Activated B cell treated with CpG ODN at 0.5 μM for 24 hours (primary cell): ENCODE measurements around the gene DNASE1L2. TPM values are rescaled to one million over a fixed set of nuclear protein-coding genes. Genes with fewer than 3 reads are reported as not detected.

ENCODE experiments used
- ATAC-seq: fragments of 200-7000 bp; cut with Tn5 transposase; one replicate; pipeline ENCODE4 v1.10.0; 2021; ENCODE audit warnings: low read depth, mild to moderate bottlenecking, moderate library complexity
- CTCF ChIA-PET: fragments of 350-600 bp; sonication (Branson Sonifier 250); formaldehyde crosslinking; loops from one replicate; lab custom pipeline; 2021; ENCODE audit warnings: antibody characterized with exemption; lab: Charles Lee
- POLR2A ChIA-PET: fragments of 350-600 bp; sonication (Branson Sonifier 250); formaldehyde crosslinking; loops from one replicate; lab custom pipeline; 2021; ENCODE audit warnings: antibody characterized with exemption; lab: Charles Lee
- DNase-seq: peaks from one replicate; pipeline ENCODE4 v3.0.0; 2022
- H3K27ac Mint-ChIP-seq: one replicate; pipeline ENCODE4 v1.8.0; 2020; ENCODE audit warnings: mixed read lengths
- H3K27me3 Mint-ChIP-seq: one replicate; pipeline ENCODE4 v1.8.0; 2021; ENCODE audit warnings: mixed read lengths
- H3K36me3 Mint-ChIP-seq: one replicate; pipeline ENCODE4 v1.8.0; 2021; ENCODE audit warnings: low read depth, mixed read lengths
- H3K4me1 Mint-ChIP-seq: one replicate; pipeline ENCODE4 v1.8.0; 2021; ENCODE audit warnings: mixed read lengths
- H3K4me3 Mint-ChIP-seq: one replicate; pipeline ENCODE4 v1.8.0; 2020; ENCODE audit warnings: mild to moderate bottlenecking, mixed read lengths
- H3K9me3 Mint-ChIP-seq: one replicate; pipeline ENCODE4 v1.8.0; 2020; ENCODE audit warnings: mixed read lengths
- CTCF ChIP-seq: fragments of 200-600 bp; IDR thresholded peaks from one replicate; pipeline ENCODE4 v1.8.0; 2022; ENCODE audit warnings: antibody characterized with exemption, mild to moderate bottlenecking
- intact Hi-C: fragments of 100-400 bp; cut with micrococcal nuclease; formaldehyde crosslinking; loops from one replicate; pipeline ENCODE4 v1.15.1; 2024
- total RNA-seq: library from RNA; stranded (reverse); gene quantifications from 2 replicates; pipeline ENCODE4 v1.2.3, GENCODE V29; 2022

The DNASE1L2 gene
- total RNA-seq, 1 donor from 2014 or later: 1.3 TPM

GRCh38 chr16:2250652-2251295 lies 14.5 kb downstream of the DNASE1L2 start:
- H3K36me3 Mint-ChIP-seq: peaks cover 33% of the 10 kb centered on the region
- peaks cover 35% of the 10 kb centered on the region for H3K4me1 Mint-ChIP-seq
- no peaks in the 10 kb centered on the region for H3K27me3 Mint-ChIP-seq
- ChIA-PET CTCF (interaction anchor here (1.0 to 2.7 kb wide), 11 partner anchors 19 to 357 kb away, joined by 3 to 34 read pairs (median 3); partner anchors contain the start of genes MLST8, PGP and TRAF7), POLR2A (interaction anchor here (0.5 to 4.0 kb wide), 18 partner anchors 9 to 1032 kb away, joined by 3 to 61 read pairs (median 6); partner anchors contain the start of genes CASKIN1, CCNF, E4F1 and MLST8)
- peak overlapping the region; percentile 87 for H3K27ac Mint-ChIP-seq
- DNase-seq (no peak), ATAC-seq (no peak)
- H3K4me3 Mint-ChIP-seq: peak overlapping the region; percentile 86
- no peak for TF ChIP-seq CTCF
- no peaks in the 10 kb centered on the region for H3K9me3 Mint-ChIP-seq
- intact Hi-C loops: loop anchor here (1.0 to 10.0 kb wide), 9 partner anchors 18 to 386 kb away; partner anchors contain the start of genes ABCA3, E4F1 and RNPS1

GRCh38 chr16:2251296-2252111 lies 15.3 kb downstream of the DNASE1L2 start, which contains the start of gene ECI1:
TSS of gene ECI1 (minus strand) at chr16:2251587. CDS start at chr16:2251566, 21 bp downstream.
- DNase-seq (peak; percentile 85), ATAC-seq (peak; percentile 90)
- intact Hi-C loops: loop anchor here (1.0 to 10.0 kb wide), 9 partner anchors 17 to 387 kb away; partner anchors contain the start of genes ABCA3, E4F1 and RNPS1
- peak within 1 kb of the TSS; percentile 86 for H3K4me3 Mint-ChIP-seq
- CTCF ChIA-PET: interaction anchor here (0.9 to 2.7 kb wide), 13 partner anchors 15 to 356 kb away, joined by 3 to 34 read pairs (median 4); partner anchors contain the start of genes CASKIN1, MLST8, PGP and TRAF7
- peaks cover 35% of the 10 kb centered on the region for H3K4me1 Mint-ChIP-seq
- no peaks in the 10 kb centered on the region for H3K27me3 Mint-ChIP-seq
- no peaks in the 10 kb centered on the region for H3K9me3 Mint-ChIP-seq
- H3K36me3 Mint-ChIP-seq: peaks cover 35% of the 10 kb centered on the region
- peak within 1 kb of the TSS; percentile 90 for H3K27ac Mint-ChIP-seq
- POLR2A ChIA-PET: interaction anchor here (0.5 to 4.0 kb wide), 26 partner anchors 10 to 909 kb away, joined by 3 to 61 read pairs (median 5); partner anchors contain the start of genes CASKIN1, E4F1, MLST8 and PGP
- TF ChIP-seq CTCF: no peak

GRCh38 chr16:2252806-2253148 lies 16.5 kb downstream of the DNASE1L2 start:
- Mint-ChIP-seq H3K4me3 (peak overlapping the region; percentile 55), H3K36me3 (peaks cover 46% of the 10 kb centered on the region), H3K4me1 (peaks cover 38% of the 10 kb centered on the region), H3K27ac (peak overlapping the region; percentile 90), H3K9me3 (no peaks in the 10 kb centered on the region), H3K27me3 (no peaks in the 10 kb centered on the region)
- DNase-seq (no peak), ATAC-seq (peak; percentile 19)
- no peak for TF ChIP-seq CTCF
- POLR2A ChIA-PET: interaction anchor here (0.5 to 4.0 kb wide), 8 partner anchors 14 to 848 kb away, joined by 5 to 61 read pairs (median 7); partner anchors contain the start of genes CASKIN1 and TRAF7
- CTCF ChIA-PET: interaction anchor here (2.7 kb wide), 1 partner anchor 58 kb away, joined by 34 read pairs; no protein-coding TSS in a partner anchor
- intact Hi-C loops: loop anchor here (5.0 to 10.0 kb wide), 2 partner anchors 235 to 388 kb away; no protein-coding TSS in a partner anchor

- ChIA-PET POLR2A (interaction anchor here (2.0 to 4.0 kb wide), 2 partner anchors 100 to 254 kb away, joined by 6 to 61 read pairs; partner anchors contain the start of gene TRAF7), CTCF (interaction anchor here (2.7 kb wide), 1 partner anchor 58 kb away, joined by 34 read pairs; no protein-coding TSS in a partner anchor)
- ATAC-seq: peak; percentile 15
- no peaks in the 10 kb centered on the region for H3K27me3 Mint-ChIP-seq
- H3K4me1 Mint-ChIP-seq: peaks cover 38% of the 10 kb centered on the region
- peaks cover 51% of the 10 kb centered on the region for H3K36me3 Mint-ChIP-seq
- no peaks in the 10 kb centered on the region for H3K9me3 Mint-ChIP-seq
- H3K4me3 Mint-ChIP-seq: peak overlapping the region; percentile 55
- intact Hi-C loops: loop anchor here (5.0 to 10.0 kb wide), 2 partner anchors 234 to 388 kb away; no protein-coding TSS in a partner anchor
- H3K27ac Mint-ChIP-seq: peak overlapping the region; percentile 90
- no peak for TF ChIP-seq CTCF
- no peak for DNase-seq
These were observed 17.0 kb downstream of the DNASE1L2 start for GRCh38 chr16:2253293-2253692.
